WTC11 (cell line): ENCODE measurements around the gene FBXL2. TPM values are rescaled to one million over a fixed set of nuclear protein-coding genes. Genes with fewer than 3 reads are reported as not detected.

Experiments used
- ATAC-seq: fragments of 200-7000 bp; cut with Tn5 transposase; 2 replicates; pipeline ENCODE4 v1.10.0; 2021; ENCODE audit warnings: mild to moderate bottlenecking, moderate library complexity
- CTCF ChIA-PET: fragments of 300-600 bp; sonication (Branson Sonifier 250); formaldehyde crosslinking; loops from one replicate; lab custom pipeline; 2021; ENCODE audit warnings: antibody characterized with exemption; lab: Charles Lee
- POLR2A ChIA-PET: fragments of 350-600 bp; sonication (Branson Sonifier 250); formaldehyde crosslinking; loops from one replicate; lab custom pipeline; 2021; ENCODE audit warnings: antibody characterized with exemption; lab: Charles Lee
- DNase-seq: peaks from one replicate; pipeline ENCODE4 v3.0.0; 2021; ENCODE audit warnings: low spot score
- H3K27ac Mint-ChIP-seq: 2 replicates; pipeline ENCODE4 v1.8.0; 2021; ENCODE audit warnings: mixed read lengths
- H3K27me3 Mint-ChIP-seq: 2 replicates; pipeline ENCODE4 v1.8.0; 2021; ENCODE audit warnings: low read depth, mild to moderate bottlenecking, moderate library complexity, mixed read lengths
- H3K36me3 Mint-ChIP-seq: 2 replicates; pipeline ENCODE4 v1.8.0; 2021; ENCODE audit warnings: mixed read lengths
- H3K4me1 Mint-ChIP-seq: 2 replicates; pipeline ENCODE4 v1.8.0; 2022; ENCODE audit warnings: mixed read lengths
- H3K4me3 Mint-ChIP-seq: 2 replicates; pipeline ENCODE4 v1.8.0; 2021; ENCODE audit warnings: mild to moderate bottlenecking, moderate library complexity, mixed read lengths
- H3K9me3 Mint-ChIP-seq: 2 replicates; pipeline ENCODE4 v1.8.0; 2021; ENCODE audit warnings: mixed read lengths
- ATF1 ChIP-seq: sonication (generic); formaldehyde crosslinking; IDR thresholded peaks from 2 replicates; pipeline ENCODE4 v1.8.1; 2023; ENCODE audit warnings: mild to moderate bottlenecking, moderate library complexity, missing genetic modification reagents
- ATF2 ChIP-seq: sonication (generic); formaldehyde crosslinking; IDR thresholded peaks from 2 replicates; pipeline ENCODE4 v1.8.1; 2022; ENCODE audit warnings: low read depth, missing genetic modification reagents, borderline replicate concordance
- CBFB ChIP-seq: sonication (generic); formaldehyde crosslinking; IDR thresholded peaks from 2 replicates; pipeline ENCODE4 v1.8.1; 2022; ENCODE audit warnings: mild to moderate bottlenecking, low read depth, missing genetic modification reagents
- CREB1 ChIP-seq: sonication (generic); formaldehyde crosslinking; IDR thresholded peaks from 2 replicates; pipeline ENCODE4 v1.8.0; 2023; ENCODE audit warnings: mild to moderate bottlenecking, missing genetic modification reagents
- CREM ChIP-seq: sonication (generic); formaldehyde crosslinking; IDR thresholded peaks from 2 replicates; pipeline ENCODE4 v1.8.1; 2022; ENCODE audit warnings: mild to moderate bottlenecking, missing genetic modification reagents, moderate library complexity
- E2F4 ChIP-seq: sonication (generic); formaldehyde crosslinking; IDR thresholded peaks from 2 replicates; pipeline ENCODE4 v1.8.1; 2022; ENCODE audit warnings: low read depth, mild to moderate bottlenecking, moderate library complexity, missing genetic modification reagents, borderline replicate concordance
- FOXP1 ChIP-seq: sonication (generic); formaldehyde crosslinking; IDR thresholded peaks from 2 replicates; pipeline ENCODE4 v1.8.0; 2022; ENCODE audit warnings: missing genetic modification reagents, mild to moderate bottlenecking, moderate library complexity, borderline replicate concordance
- JUN ChIP-seq: sonication (generic); formaldehyde crosslinking; IDR thresholded peaks from 2 replicates; pipeline ENCODE4 v1.8.0; 2023; ENCODE audit warnings: mild to moderate bottlenecking, missing genetic modification reagents
- NFATC4 ChIP-seq: fragments of 250-450 bp; sonication (Bioruptor Pico); IDR thresholded peaks from 2 replicates; pipeline ENCODE4 v1.9.0; 2021; ENCODE audit warnings: mild to moderate bottlenecking
- NFYB ChIP-seq: sonication (generic); formaldehyde crosslinking; conservative IDR thresholded peaks from 2 replicates; pipeline ENCODE4 v1.8.0; 2022; ENCODE audit warnings: low read depth, missing genetic modification reagents
- NR2C2 ChIP-seq: sonication (generic); formaldehyde crosslinking; IDR thresholded peaks from 2 replicates; pipeline ENCODE4 v1.8.0; 2022; ENCODE audit warnings: mild to moderate bottlenecking, missing genetic modification reagents
- PRRX2 ChIP-seq: fragments of 250-450 bp; sonication (Bioruptor Pico); IDR thresholded peaks from 2 replicates; pipeline ENCODE4 v1.8.0; 2021; ENCODE audit warnings: mild to moderate bottlenecking
- TP53 ChIP-seq: sonication (generic); formaldehyde crosslinking; IDR thresholded peaks from 2 replicates; pipeline ENCODE4 v1.8.1; 2023; ENCODE audit warnings: mild to moderate bottlenecking, missing genetic modification reagents
- ZMAT4 ChIP-seq: fragments of 250-450 bp; sonication (Bioruptor Pico); IDR thresholded peaks from 2 replicates; pipeline ENCODE4 v1.9.0; 2021; ENCODE audit warnings: mild to moderate bottlenecking
- ZNF232 ChIP-seq: sonication (generic); formaldehyde crosslinking; IDR thresholded peaks from 2 replicates; pipeline ENCODE4 v1.8.0; 2022; ENCODE audit warnings: mild to moderate bottlenecking, missing genetic modification reagents
- ZNF281 ChIP-seq: sonication (generic); formaldehyde crosslinking; IDR thresholded peaks from 2 replicates; pipeline ENCODE4 v1.8.0; 2023; ENCODE audit warnings: mild to moderate bottlenecking, missing genetic modification reagents
- ZNF396 ChIP-seq: fragments of 250-450 bp; sonication (Bioruptor Pico); IDR thresholded peaks from 2 replicates; pipeline ENCODE4 v1.8.0; 2021; ENCODE audit warnings: mild to moderate bottlenecking, moderate library complexity, borderline replicate concordance
- ZNF416 ChIP-seq: fragments of 250-450 bp; sonication (Bioruptor Pico); IDR thresholded peaks from 2 replicates; pipeline ENCODE4 v1.9.0; 2021; ENCODE audit warnings: mild to moderate bottlenecking, inconsistent platforms
- ZNF423 ChIP-seq: fragments of 250-450 bp; sonication (Bioruptor Pico); IDR thresholded peaks from 2 replicates; pipeline ENCODE4 v2.1.2; 2022; ENCODE audit warnings: mild to moderate bottlenecking, moderate library complexity
- ZNF671 ChIP-seq: fragments of 250-450 bp; sonication (Bioruptor Pico); IDR thresholded peaks from 2 replicates; pipeline ENCODE4 v1.8.0; 2021; ENCODE audit warnings: mild to moderate bottlenecking
- total RNA-seq: library from RNA; stranded (reverse); gene quantifications from 3 replicates; pipeline ENCODE4 v1.2.3, GENCODE V29; 2021
- TF ChIP-seq, protein P1 (sequence below): sonication (generic); formaldehyde crosslinking; IDR thresholded peaks from 2 replicates; pipeline ENCODE4 v1.8.0; 2023; ENCODE audit warnings: missing genetic modification reagents, mild to moderate bottlenecking, borderline replicate concordance
- TF ChIP-seq, protein P2 (sequence below): sonication (generic); formaldehyde crosslinking; IDR thresholded peaks from 2 replicates; pipeline ENCODE4 v1.8.1; 2023; ENCODE audit warnings: mild to moderate bottlenecking, missing genetic modification reagents
- TF ChIP-seq, protein P3 (sequence below): sonication (generic); formaldehyde crosslinking; IDR thresholded peaks from 2 replicates; pipeline ENCODE4 v1.8.0; 2022; ENCODE audit warnings: mild to moderate bottlenecking, missing genetic modification reagents
- TF ChIP-seq, protein P4 (sequence below): fragments of 250-450 bp; sonication (Bioruptor Pico); IDR thresholded peaks from 2 replicates; pipeline ENCODE4 v1.9.0; 2021; ENCODE audit warnings: moderate library complexity, mild to moderate bottlenecking, inconsistent platforms, borderline replicate concordance

Gene FBXL2
- total RNA-seq, 1 experiment from 2014 or later = 2.9 TPM

- CTCF ChIA-PET = interaction anchor here (0.5 kb wide), 1 partner anchor 14 kb away, joined by 3 read pairs; no protein-coding TSS in a partner anchor
- DNase-seq (no peak), ATAC-seq (no peak)
- H3K36me3 Mint-ChIP-seq = no peaks in the 10 kb centered on the region
- no peaks in the 10 kb centered on the region for H3K27me3 Mint-ChIP-seq
- H3K9me3 Mint-ChIP-seq = peaks cover 9% of the 10 kb centered on the region
- H3K27ac Mint-ChIP-seq = no peak overlapping the region
- no peaks in the 10 kb centered on the region for H3K4me1 Mint-ChIP-seq
- no peak overlapping the region for H3K4me3 Mint-ChIP-seq
- TF ChIP-seq E2F4 (no peak), NFYB (CRISPR knock-in tag) (no peak), NFATC4 (no peak), JUN (CRISPR knock-in tag) (no peak), ZNF396 (no peak), ATF1 (no peak), ZNF281 (CRISPR knock-in tag) (no peak), PRRX2 (CRISPR knock-in tag) (no peak), CBFB (CRISPR knock-in tag) (no peak), ZNF671 (no peak), CREB1 (CRISPR knock-in tag) (no peak), CREM (CRISPR knock-in tag) (no peak)
- TF ChIP-seq, protein P1, sequence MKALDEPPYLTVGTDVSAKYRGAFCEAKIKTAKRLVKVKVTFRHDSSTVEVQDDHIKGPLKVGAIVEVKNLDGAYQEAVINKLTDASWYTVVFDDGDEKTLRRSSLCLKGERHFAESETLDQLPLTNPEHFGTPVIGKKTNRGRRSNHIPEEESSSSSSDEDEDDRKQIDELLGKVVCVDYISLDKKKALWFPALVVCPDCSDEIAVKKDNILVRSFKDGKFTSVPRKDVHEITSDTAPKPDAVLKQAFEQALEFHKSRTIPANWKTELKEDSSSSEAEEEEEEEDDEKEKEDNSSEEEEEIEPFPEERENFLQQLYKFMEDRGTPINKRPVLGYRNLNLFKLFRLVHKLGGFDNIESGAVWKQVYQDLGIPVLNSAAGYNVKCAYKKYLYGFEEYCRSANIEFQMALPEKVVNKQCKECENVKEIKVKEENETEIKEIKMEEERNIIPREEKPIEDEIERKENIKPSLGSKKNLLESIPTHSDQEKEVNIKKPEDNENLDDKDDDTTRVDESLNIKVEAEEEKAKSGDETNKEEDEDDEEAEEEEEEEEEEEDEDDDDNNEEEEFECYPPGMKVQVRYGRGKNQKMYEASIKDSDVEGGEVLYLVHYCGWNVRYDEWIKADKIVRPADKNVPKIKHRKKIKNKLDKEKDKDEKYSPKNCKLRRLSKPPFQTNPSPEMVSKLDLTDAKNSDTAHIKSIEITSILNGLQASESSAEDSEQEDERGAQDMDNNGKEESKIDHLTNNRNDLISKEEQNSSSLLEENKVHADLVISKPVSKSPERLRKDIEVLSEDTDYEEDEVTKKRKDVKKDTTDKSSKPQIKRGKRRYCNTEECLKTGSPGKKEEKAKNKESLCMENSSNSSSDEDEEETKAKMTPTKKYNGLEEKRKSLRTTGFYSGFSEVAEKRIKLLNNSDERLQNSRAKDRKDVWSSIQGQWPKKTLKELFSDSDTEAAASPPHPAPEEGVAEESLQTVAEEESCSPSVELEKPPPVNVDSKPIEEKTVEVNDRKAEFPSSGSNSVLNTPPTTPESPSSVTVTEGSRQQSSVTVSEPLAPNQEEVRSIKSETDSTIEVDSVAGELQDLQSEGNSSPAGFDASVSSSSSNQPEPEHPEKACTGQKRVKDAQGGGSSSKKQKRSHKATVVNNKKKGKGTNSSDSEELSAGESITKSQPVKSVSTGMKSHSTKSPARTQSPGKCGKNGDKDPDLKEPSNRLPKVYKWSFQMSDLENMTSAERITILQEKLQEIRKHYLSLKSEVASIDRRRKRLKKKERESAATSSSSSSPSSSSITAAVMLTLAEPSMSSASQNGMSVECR (CRISPR knock-in tag) = no peak
- POLR2A ChIA-PET = no interaction called here
These were observed 38.3 kb upstream of the FBXL2 start for GRCh38 chr3:33238923-33239322.

- Mint-ChIP-seq H3K27ac (no peak overlapping the region), H3K36me3 (no peaks in the 10 kb centered on the region), H3K27me3 (no peaks in the 10 kb centered on the region), H3K9me3 (peaks cover 9% of the 10 kb centered on the region), H3K4me3 (no peak overlapping the region), H3K4me1 (no peaks in the 10 kb centered on the region)
- DNase-seq (no peak), ATAC-seq (no peak)
- CTCF ChIA-PET = no interaction called here
- POLR2A ChIA-PET = no interaction called here
- TF ChIP-seq NR2C2 (no peak), CBFB (CRISPR knock-in tag) (no peak), ATF2 (CRISPR knock-in tag) (no peak), ZMAT4 (no peak), ZNF416 (CRISPR knock-in tag) (no peak), ZNF232 (CRISPR knock-in tag) (no peak), NFATC4 (no peak), FOXP1 (CRISPR knock-in tag) (no peak), ZNF423 (no peak), TP53 (CRISPR knock-in tag) (no peak)
- TF ChIP-seq, protein P2, sequence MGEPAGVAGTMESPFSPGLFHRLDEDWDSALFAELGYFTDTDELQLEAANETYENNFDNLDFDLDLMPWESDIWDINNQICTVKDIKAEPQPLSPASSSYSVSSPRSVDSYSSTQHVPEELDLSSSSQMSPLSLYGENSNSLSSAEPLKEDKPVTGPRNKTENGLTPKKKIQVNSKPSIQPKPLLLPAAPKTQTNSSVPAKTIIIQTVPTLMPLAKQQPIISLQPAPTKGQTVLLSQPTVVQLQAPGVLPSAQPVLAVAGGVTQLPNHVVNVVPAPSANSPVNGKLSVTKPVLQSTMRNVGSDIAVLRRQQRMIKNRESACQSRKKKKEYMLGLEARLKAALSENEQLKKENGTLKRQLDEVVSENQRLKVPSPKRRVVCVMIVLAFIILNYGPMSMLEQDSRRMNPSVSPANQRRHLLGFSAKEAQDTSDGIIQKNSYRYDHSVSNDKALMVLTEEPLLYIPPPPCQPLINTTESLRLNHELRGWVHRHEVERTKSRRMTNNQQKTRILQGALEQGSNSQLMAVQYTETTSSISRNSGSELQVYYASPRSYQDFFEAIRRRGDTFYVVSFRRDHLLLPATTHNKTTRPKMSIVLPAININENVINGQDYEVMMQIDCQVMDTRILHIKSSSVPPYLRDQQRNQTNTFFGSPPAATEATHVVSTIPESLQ (CRISPR knock-in tag) = no peak
- TF ChIP-seq, protein P3, sequence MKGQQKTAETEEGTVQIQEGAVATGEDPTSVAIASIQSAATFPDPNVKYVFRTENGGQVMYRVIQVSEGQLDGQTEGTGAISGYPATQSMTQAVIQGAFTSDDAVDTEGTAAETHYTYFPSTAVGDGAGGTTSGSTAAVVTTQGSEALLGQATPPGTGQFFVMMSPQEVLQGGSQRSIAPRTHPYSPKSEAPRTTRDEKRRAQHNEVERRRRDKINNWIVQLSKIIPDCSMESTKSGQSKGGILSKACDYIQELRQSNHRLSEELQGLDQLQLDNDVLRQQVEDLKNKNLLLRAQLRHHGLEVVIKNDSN (CRISPR knock-in tag) = no peak
- TF ChIP-seq, protein P4, sequence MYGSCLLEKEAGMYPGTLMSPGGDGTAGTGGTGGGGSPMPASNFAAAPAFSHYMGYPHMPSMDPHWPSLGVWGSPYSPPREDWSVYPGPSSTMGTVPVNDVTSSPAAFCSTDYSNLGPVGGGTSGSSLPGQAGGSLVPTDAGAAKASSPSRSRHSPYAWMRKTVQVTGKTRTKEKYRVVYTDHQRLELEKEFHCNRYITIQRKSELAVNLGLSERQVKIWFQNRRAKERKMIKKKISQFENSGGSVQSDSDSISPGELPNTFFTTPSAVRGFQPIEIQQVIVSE (CRISPR knock-in tag) = no peak
These were observed 37.0 kb upstream of the FBXL2 start for GRCh38 chr3:33240261-33240660.
